GM12878 (cell line): ENCODE results near the gene HOXD1. TPM values are rescaled to one million over a fixed set of nuclear protein-coding genes. Genes with fewer than 3 reads are reported as not detected.

Experiments
- ATAC-seq: fragments of 200-7000 bp; cut with Tn5 transposase; 3 replicates; pipeline ENCODE4 v1.9.1; 2020; ENCODE audit warnings: mild to moderate bottlenecking, moderate library complexity
- BruUV-seq: library from RNA; stranded (reverse); fragments of 400-500 nt; replicated peaks from 2 replicates; lab custom pipeline; 2021; lab: Mats Ljungman, UMichigan
- CTCF ChIA-PET: fragments of 300-600 bp; sonication (Branson Sonifier 250); formaldehyde crosslinking; extraction: SDS; loops from one replicate; lab custom pipeline; 2021; ENCODE audit warnings: inconsistent platforms; lab: Yijun Ruan, JAX
- POLR2A ChIA-PET: fragments of 350-600 bp; formaldehyde crosslinking; extraction: SDS; loops from one replicate; lab custom pipeline; 2021; ENCODE audit warnings: inconsistent platforms; lab: Charles Lee
- RAD21 ChIA-PET: fragments of 300-600 bp; sonication (Branson Sonifier 250); formaldehyde crosslinking; loops from one replicate; lab custom pipeline; 2023; ENCODE audit warnings: antibody characterized with exemption; ENCODE audit not compliant: unreplicated experiment; lab: Charles Lee
- SMC1A ChIA-PET: fragments of 300-600 bp; sonication (Branson Sonifier 250); formaldehyde crosslinking; loops from one replicate; lab custom pipeline; 2023; ENCODE audit not compliant: unreplicated experiment, uncharacterized antibody; lab: Charles Lee
- DNase-seq: peaks from one replicate; pipeline ENCODE4 v3.0.0-alpha.2; 2011; ENCODE audit warnings: low read depth, low spot score
- FAIRE-seq: peaks from 3 replicates; lab custom pipeline; 2011; peaks lifted over from hg19 to GRCh38; lab: Jason Lieb, UNC
- H2AFZ ChIP-seq: 2 replicates; pipeline ENCODE4 v1.6.0; 2011; ENCODE audit warnings: low read depth, low read length, control low read depth; ENCODE audit not compliant: control insufficient read depth
- H3K27ac ChIP-seq: 2 replicates; pipeline ENCODE4 v1.5.1; 2011; ENCODE audit warnings: control low read depth; ENCODE audit not compliant: control insufficient read depth, insufficient read depth
- H3K27me3 ChIP-seq, 2 experiments: replicated peaks in 1 of 2; 2 replicates each; pipeline versions ENCODE4 v1.6.0 to v1.6.1; 2011; ENCODE audit warnings: low read length in 1 of 2; ENCODE audit not compliant: control insufficient read depth in 2 of 2, insufficient read depth in 2 of 2
- H3K36me3 ChIP-seq, 2 experiments: 2 replicates each; pipeline ENCODE4 v1.5.1; 2011; ENCODE audit warnings: low read length in 1 of 2; ENCODE audit not compliant: control insufficient read depth in 2 of 2, insufficient read depth in 2 of 2
- H3K4me1 ChIP-seq: 2 replicates; pipeline ENCODE4 v1.6.1; 2011; ENCODE audit warnings: mild to moderate bottlenecking, low read length, moderate library complexity, mixed read lengths; ENCODE audit not compliant: control insufficient read depth, insufficient read depth
- H3K4me2 ChIP-seq: 2 replicates; pipeline ENCODE4 v1.6.0; 2011; ENCODE audit warnings: control low read depth; ENCODE audit not compliant: control insufficient read depth, insufficient read depth
- H3K4me3 ChIP-seq: fragments of 200-600 bp; sonication (generic); 2 replicates; pipeline ENCODE4 v1.5.1; 2016
- H3K79me2 ChIP-seq: 2 replicates; pipeline ENCODE4 v1.6.0; 2011; ENCODE audit warnings: low read length; ENCODE audit not compliant: control insufficient read depth, insufficient read depth
- H3K9ac ChIP-seq: 2 replicates; pipeline ENCODE4 v1.8.0; 2011; ENCODE audit warnings: low read length, control low read depth, mixed read lengths; ENCODE audit not compliant: control insufficient read depth, insufficient read depth
- H3K9me3 ChIP-seq: replicated peaks from 3 replicates; pipeline ENCODE4 v1.5.1; 2011; ENCODE audit warnings: mild to moderate bottlenecking, low read length; ENCODE audit not compliant: control insufficient read depth, insufficient read depth
- H4K20me1 ChIP-seq: 2 replicates; pipeline ENCODE4 v1.6.0; 2011; ENCODE audit not compliant: control insufficient read depth, insufficient read depth
- BACH1 ChIP-seq: fragments of 450-650 bp; IDR thresholded peaks from 2 replicates; pipeline ENCODE4 v1.6.1; 2017; ENCODE audit warnings: mild to moderate bottlenecking, borderline replicate concordance
- BHLHE40 ChIP-seq, 2 experiments: fragments of 450-650 bp in 1 of 2; IDR thresholded peaks; 2 replicates each; pipeline ENCODE4 v1.6.1; 2011 to 2017; ENCODE audit warnings: low read depth in 2 of 2, borderline replicate concordance in 1 of 2, improper control_type of control experiment in 1 of 2, low read length in 1 of 2, mild to moderate bottlenecking in 1 of 2
- EZH2 ChIP-seq: IDR thresholded peaks from 2 replicates; pipeline ENCODE4 v1.6.1; 2012; ENCODE audit warnings: low read depth, mild to moderate bottlenecking, control low read depth, inconsistent platforms, low read length, borderline replicate concordance; ENCODE audit not compliant: control insufficient read depth
- NFIC ChIP-seq: IDR thresholded peaks from 2 replicates; pipeline ENCODE4 v1.6.1; 2012; ENCODE audit warnings: low read depth, mild to moderate bottlenecking, inconsistent platforms, low read length, moderate library complexity
- TBL1XR1 ChIP-seq: IDR thresholded peaks from 2 replicates; pipeline ENCODE4 v1.6.1; 2012; ENCODE audit warnings: low read depth, low read length, improper control_type of control experiment
- WGBS: methylation state at CpG from one replicate; pipeline ENCODE4 v1.1.6; 2016; ENCODE audit warnings: low lambda C conversion rate; ENCODE audit not compliant: insufficient replicate concordance, insufficient coverage; ENCODE audit errors: missing lambda C conversion rate; 5-methylcytosine and 5-hydroxymethylcytosine counted together
- in situ Hi-C: fragments of 300-500 bp; cut with MboI; formaldehyde crosslinking; loops from 9 replicates; pipeline ENCODE4 v1.14.3; 2018; ENCODE audit warnings: mixed read lengths
- intact Hi-C: fragments of 100-400 bp; cut with micrococcal nuclease; formaldehyde crosslinking; loops from one replicate; pipeline ENCODE4 v1.14.2; 2022; ENCODE audit not compliant: unreplicated experiment
- polyA plus RNA-seq, 11 experiments: library from polyadenylated mRNA; depleted of rRNA in 4 of 11; unstranded in 6 of 11; stranded (reverse) in 5 of 11; fragments of >200 nt; fragmentation: Nextera tagmentation in 4 of 11; fragmentation: Illumina TruSeq in 1 of 11; extraction: Ambion mirVana in 4 of 11; extraction: Trizol in 1 of 11; gene quantifications; 1 replicate in 1 of 11; 2 replicates in 10 of 11; pipeline versions ENCODE4 v1.2.1 to v1.2.3, GENCODE V29; 2011 to 2016; ENCODE audit warnings: inconsistent platforms in 2 of 11, missing spikeins in 2 of 11, low read depth in 1 of 11
- total RNA-seq, 4 experiments: library from RNA; depleted of rRNA in 3 of 4; stranded (reverse); fragments of >200 nt in 3 of 4; fragmentation: Illumina TruSeq in 1 of 4; extraction: Trizol in 1 of 4; gene quantifications; 2 replicates each; pipeline versions ENCODE4 v1.2.1 to v1.2.3, GENCODE V29; 2013 to 2021
- TF ChIP-seq, protein P1 (sequence below): fragments of 150-350 bp; IDR thresholded peaks from 2 replicates; pipeline ENCODE4 v1.6.1; 2014; ENCODE audit warnings: mild to moderate bottlenecking, low read depth, low read length
- TF ChIP-seq, protein P2 (sequence below): fragments of 450-650 bp; IDR thresholded peaks from 2 replicates; pipeline ENCODE4 v1.6.1; 2017; ENCODE audit warnings: low read depth, mild to moderate bottlenecking, moderate library complexity
- TF ChIP-seq, protein P3 (sequence below): IDR thresholded peaks from 2 replicates; pipeline ENCODE4 v1.6.1; 2012; ENCODE audit warnings: low read depth, low read length, improper control_type of control experiment

HOXD1 gene
- total and polyA plus RNA-seq, 10 of the 15 experiments (the other 5 are each of a cell fraction or from before 2014, with no cell fraction given), result not detected

DNA sequence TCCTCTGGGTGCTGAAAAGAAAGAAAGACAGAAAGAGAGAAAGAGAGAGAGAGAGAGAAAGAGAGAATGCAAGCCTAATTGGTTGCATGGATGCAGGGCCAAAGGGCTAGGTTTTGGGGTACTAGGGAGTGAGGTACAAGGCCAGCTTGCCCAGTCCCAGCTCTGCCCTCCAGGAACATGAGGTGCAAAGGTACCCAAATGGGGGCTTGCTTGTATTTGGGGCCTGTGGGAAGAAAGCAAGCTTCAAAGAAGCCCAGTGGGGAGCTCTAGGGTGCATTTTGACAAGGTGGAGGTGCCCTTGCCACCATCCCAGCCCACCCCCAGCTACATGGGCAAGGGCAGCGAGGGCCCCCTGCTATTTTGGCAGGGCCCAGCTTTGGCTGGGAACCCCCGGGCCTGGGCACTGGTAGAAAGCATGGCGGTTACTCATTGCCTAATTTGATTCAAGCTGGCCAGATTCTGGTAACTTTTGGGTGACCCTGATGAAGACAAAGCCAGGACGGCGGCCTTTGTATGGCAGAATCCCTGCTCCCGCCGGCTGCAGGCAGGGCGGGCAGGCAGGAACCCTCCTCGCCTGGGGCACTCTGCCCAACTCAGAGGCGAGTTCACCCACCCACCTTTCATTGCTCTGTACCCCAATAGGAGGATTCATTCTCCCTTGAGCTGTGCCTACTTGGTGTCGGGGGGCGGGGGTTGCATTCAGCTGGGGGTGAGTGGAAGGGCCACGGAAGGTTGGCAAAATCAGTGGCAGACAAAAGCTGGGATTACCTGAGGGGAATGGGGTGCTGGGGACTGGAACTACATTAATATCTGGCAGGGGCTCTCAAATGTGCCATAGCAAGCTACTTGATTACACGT lies 37.7 kb upstream of the HOXD1 start:
- TF ChIP-seq, protein P1, sequence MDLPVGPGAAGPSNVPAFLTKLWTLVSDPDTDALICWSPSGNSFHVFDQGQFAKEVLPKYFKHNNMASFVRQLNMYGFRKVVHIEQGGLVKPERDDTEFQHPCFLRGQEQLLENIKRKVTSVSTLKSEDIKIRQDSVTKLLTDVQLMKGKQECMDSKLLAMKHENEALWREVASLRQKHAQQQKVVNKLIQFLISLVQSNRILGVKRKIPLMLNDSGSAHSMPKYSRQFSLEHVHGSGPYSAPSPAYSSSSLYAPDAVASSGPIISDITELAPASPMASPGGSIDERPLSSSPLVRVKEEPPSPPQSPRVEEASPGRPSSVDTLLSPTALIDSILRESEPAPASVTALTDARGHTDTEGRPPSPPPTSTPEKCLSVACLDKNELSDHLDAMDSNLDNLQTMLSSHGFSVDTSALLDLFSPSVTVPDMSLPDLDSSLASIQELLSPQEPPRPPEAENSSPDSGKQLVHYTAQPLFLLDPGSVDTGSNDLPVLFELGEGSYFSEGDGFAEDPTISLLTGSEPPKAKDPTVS, result no peak
- TF ChIP-seq BHLHE40 (IDR thresholded peaks at IDR 0.05; ENCODE audit: borderline replicate concordance in 1 of 2, low read depth in 2 of 2, low read length in 1 of 2), result no peak
- no peak for TF ChIP-seq NFIC
- no peak for TF ChIP-seq BACH1
- TF ChIP-seq, protein P2, sequence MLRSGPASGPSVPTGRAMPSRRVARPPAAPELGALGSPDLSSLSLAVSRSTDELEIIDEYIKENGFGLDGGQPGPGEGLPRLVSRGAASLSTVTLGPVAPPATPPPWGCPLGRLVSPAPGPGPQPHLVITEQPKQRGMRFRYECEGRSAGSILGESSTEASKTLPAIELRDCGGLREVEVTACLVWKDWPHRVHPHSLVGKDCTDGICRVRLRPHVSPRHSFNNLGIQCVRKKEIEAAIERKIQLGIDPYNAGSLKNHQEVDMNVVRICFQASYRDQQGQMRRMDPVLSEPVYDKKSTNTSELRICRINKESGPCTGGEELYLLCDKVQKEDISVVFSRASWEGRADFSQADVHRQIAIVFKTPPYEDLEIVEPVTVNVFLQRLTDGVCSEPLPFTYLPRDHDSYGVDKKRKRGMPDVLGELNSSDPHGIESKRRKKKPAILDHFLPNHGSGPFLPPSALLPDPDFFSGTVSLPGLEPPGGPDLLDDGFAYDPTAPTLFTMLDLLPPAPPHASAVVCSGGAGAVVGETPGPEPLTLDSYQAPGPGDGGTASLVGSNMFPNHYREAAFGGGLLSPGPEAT, result no peak
- TF ChIP-seq, protein P3, sequence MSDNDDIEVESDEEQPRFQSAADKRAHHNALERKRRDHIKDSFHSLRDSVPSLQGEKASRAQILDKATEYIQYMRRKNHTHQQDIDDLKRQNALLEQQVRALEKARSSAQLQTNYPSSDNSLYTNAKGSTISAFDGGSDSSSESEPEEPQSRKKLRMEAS, result no peak
- no peak for TF ChIP-seq EZH2
- TF ChIP-seq TBL1XR1, result no peak
- SMC1A ChIA-PET, result interaction anchor here (1.0 kb wide), 1 partner anchor 998 kb away, joined by 3 read pairs; no protein-coding TSS in a partner anchor
- DNase-seq (no peak), FAIRE-seq (no peak), ATAC-seq (no peak)
- in situ Hi-C loops, result no loop called here
- Histone ChIP-seq H2AFZ (no peak overlapping the region), H3K4me1 (no peaks in the 10 kb centered on the region), H3K79me2 (no peaks in the 10 kb centered on the region), H3K27ac (no peak overlapping the region), H4K20me1 (no peaks in the 10 kb centered on the region), H3K27me3 (peaks cover 12 to 43% of the 10 kb centered on the region in 2 experiments), H3K9me3 (no peaks in the 10 kb centered on the region), H3K9ac (no peak overlapping the region), H3K36me3 (no peaks in the 10 kb centered on the region), H3K4me2 (no peak overlapping the region), H3K4me3 (no peak overlapping the region)
- WGBS, result 14% methylated on average over 14 of the region's 14 CpGs
- intact Hi-C loops, result no loop called here
- CTCF ChIA-PET, result interaction anchor here (1.5 kb wide), 1 partner anchor 501 kb away, joined by 3 read pairs; no protein-coding TSS in a partner anchor
- BruUV-seq, result no TSS peak
- POLR2A ChIA-PET, result no interaction called here
- RAD21 ChIA-PET, result interaction anchor here (1.0 to 1.2 kb wide), 3 partner anchors 10 to 304 kb away, joined by 4 read pairs; no protein-coding TSS in a partner anchor
